ENCODE results near the gene ARID5A. TPM values are rescaled to one million over a fixed set of nuclear protein-coding genes. Genes with fewer than 3 reads are reported as not detected.

ARID5A gene
- total RNA-seq, 1 donor = 7.6 TPM

- Histone ChIP-seq H3K4me2 (ENCODE audit: insufficient read depth, low read length) (peak overlapping the region; percentile 85), H3K9me3 (ENCODE audit: low read depth, low read length) (no peaks in the 10 kb centered on the region), H4K20me1 (ENCODE audit: insufficient read depth, low read length) (no peaks in the 10 kb centered on the region), H3K4me3 (ENCODE audit: insufficient read depth, low read length) (peak overlapping the region; percentile 74), H3K79me2 (ENCODE audit: insufficient read depth, low read length) (no peaks in the 10 kb centered on the region), H2AFZ (ENCODE audit: low read length) (peak overlapping the region; percentile 79), H3K27me3 (ENCODE audit: insufficient read depth, low read length) (peaks cover 16% of the 10 kb centered on the region), H3K4me1 (ENCODE audit: insufficient read depth, low read length) (peaks cover 51% of the 10 kb centered on the region), H3K36me3 (ENCODE audit: insufficient read depth, low read length) (no peaks in the 10 kb centered on the region), H3K27ac (ENCODE audit: low read depth, low read length) (peak overlapping the region; percentile 81)
- peak; percentile 87 for DNase-seq (ENCODE audit: insufficient read length, low spot score, missing footprints)
- TF ChIP-seq CTCF (IDR thresholded peaks at IDR 0.05; ENCODE audit: extremely low read depth, low read depth, low read length) = no peak
Observed at GRCh38 chr2:96528006-96528699, 8.4 kb upstream of the ARID5A start.

GRCh38 chr2:96528700-96529375, 7.7 kb upstream of the ARID5A start:
- H3K4me3 ChIP-seq (ENCODE audit: insufficient read depth, low read length) = peak overlapping the region; percentile 74
- H3K79me2 ChIP-seq (ENCODE audit: insufficient read depth, low read length) = no peaks in the 10 kb centered on the region
- H3K36me3 ChIP-seq (ENCODE audit: insufficient read depth, low read length) = no peaks in the 10 kb centered on the region
- H4K20me1 ChIP-seq (ENCODE audit: insufficient read depth, low read length) = no peaks in the 10 kb centered on the region
- peak overlapping the region; percentile 81 for H3K27ac ChIP-seq (ENCODE audit: low read depth, low read length)
- H2AFZ ChIP-seq (ENCODE audit: low read length) = peak overlapping the region; percentile 79
- peaks cover 13% of the 10 kb centered on the region for H3K27me3 ChIP-seq (ENCODE audit: insufficient read depth, low read length)
- no peaks in the 10 kb centered on the region for H3K9me3 ChIP-seq (ENCODE audit: low read depth, low read length)
- no peak for TF ChIP-seq CTCF (IDR thresholded peaks at IDR 0.05; ENCODE audit: extremely low read depth, low read depth, low read length)
- DNase-seq (ENCODE audit: insufficient read length, low spot score, missing footprints) = peak; percentile 79
- peaks cover 56% of the 10 kb centered on the region for H3K4me1 ChIP-seq (ENCODE audit: insufficient read depth, low read length)
- peak overlapping the region; percentile 85 for H3K4me2 ChIP-seq (ENCODE audit: insufficient read depth, low read length)

GRCh38 chr2:96529376-96530143, 7.0 kb upstream of the ARID5A start:
- Histone ChIP-seq H3K4me3 (ENCODE audit: insufficient read depth, low read length) (no peak overlapping the region), H3K36me3 (ENCODE audit: insufficient read depth, low read length) (no peaks in the 10 kb centered on the region), H3K9me3 (ENCODE audit: low read depth, low read length) (no peaks in the 10 kb centered on the region), H3K4me1 (ENCODE audit: insufficient read depth, low read length) (peaks cover 57% of the 10 kb centered on the region), H3K79me2 (ENCODE audit: insufficient read depth, low read length) (no peaks in the 10 kb centered on the region), H4K20me1 (ENCODE audit: insufficient read depth, low read length) (no peaks in the 10 kb centered on the region), H3K27ac (ENCODE audit: low read depth, low read length) (no peak overlapping the region), H2AFZ (ENCODE audit: low read length) (no peak overlapping the region), H3K27me3 (ENCODE audit: insufficient read depth, low read length) (peaks cover 8% of the 10 kb centered on the region), H3K4me2 (ENCODE audit: insufficient read depth, low read length) (no peak overlapping the region)
- TF ChIP-seq CTCF (IDR thresholded peaks at IDR 0.05; ENCODE audit: extremely low read depth, low read depth, low read length) = no peak
- peak; percentile 73 for DNase-seq (ENCODE audit: insufficient read length, low spot score, missing footprints)

DNA sequence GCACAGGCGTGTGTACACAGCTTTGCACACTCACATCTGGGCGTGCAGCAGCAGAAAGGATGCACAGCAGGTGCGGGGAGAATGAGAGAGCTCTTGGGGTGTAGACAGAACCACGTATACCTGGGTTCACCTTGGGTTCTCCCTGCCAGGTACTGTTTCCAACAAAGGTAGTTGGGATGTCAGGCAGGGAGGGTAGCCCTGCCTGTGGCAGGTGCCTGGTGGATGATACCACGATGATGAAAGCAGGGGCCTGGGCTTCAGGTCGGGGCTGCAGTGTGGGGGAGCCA, 6.5 kb upstream of the ARID5A start:
- TF ChIP-seq CTCF (IDR thresholded peaks at IDR 0.05; ENCODE audit: extremely low read depth, low read depth, low read length) = no peak
- H3K4me3 ChIP-seq (ENCODE audit: insufficient read depth, low read length) = no peak overlapping the region
- peak; percentile 52 for DNase-seq (ENCODE audit: insufficient read length, low spot score, missing footprints)
- no peaks in the 10 kb centered on the region for H4K20me1 ChIP-seq (ENCODE audit: insufficient read depth, low read length)
- H3K4me2 ChIP-seq (ENCODE audit: insufficient read depth, low read length) = no peak overlapping the region
- no peak overlapping the region for H3K27ac ChIP-seq (ENCODE audit: low read depth, low read length)
- no peaks in the 10 kb centered on the region for H3K79me2 ChIP-seq (ENCODE audit: insufficient read depth, low read length)
- no peaks in the 10 kb centered on the region for H3K9me3 ChIP-seq (ENCODE audit: low read depth, low read length)
- no peaks in the 10 kb centered on the region for H3K36me3 ChIP-seq (ENCODE audit: insufficient read depth, low read length)
- peaks cover 6% of the 10 kb centered on the region for H3K27me3 ChIP-seq (ENCODE audit: insufficient read depth, low read length)
- peaks cover 57% of the 10 kb centered on the region for H3K4me1 ChIP-seq (ENCODE audit: insufficient read depth, low read length)
- no peak overlapping the region for H2AFZ ChIP-seq (ENCODE audit: low read length)
